ENCODE results near the gene ECE1.
"Not testable (repeated sequence)": the region's sequence is repeated elsewhere in the genome, so short reads cannot be mapped to it uniquely, and the experiment has no call there.

The ECE1 gene

DNA sequence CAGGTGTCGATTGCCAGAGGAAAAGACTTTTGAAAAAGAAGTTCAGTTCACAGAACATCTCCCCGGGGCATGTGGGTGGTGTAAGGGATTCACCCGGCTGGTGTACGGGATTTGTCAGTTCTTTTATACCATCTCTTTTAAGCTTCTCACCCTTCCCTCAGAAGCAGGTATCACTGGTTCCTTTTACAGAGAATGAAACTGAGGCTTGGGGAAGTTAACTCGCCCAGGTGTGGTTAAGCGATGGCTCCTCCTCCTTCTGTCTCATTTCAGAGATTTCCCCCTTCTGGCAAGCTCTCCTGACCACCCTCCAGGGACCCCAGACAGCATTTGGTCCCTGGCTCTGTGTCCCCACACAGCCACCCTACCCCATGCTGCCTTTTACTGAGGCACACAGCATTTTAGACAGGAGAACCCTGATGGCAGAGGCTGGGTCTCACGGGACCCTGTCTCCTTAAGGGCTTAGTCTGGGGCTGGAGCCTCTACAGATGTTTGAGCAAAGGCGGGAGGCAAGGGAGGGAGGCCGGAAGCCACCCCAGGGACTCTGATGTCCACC, 2.8 kb upstream of the ECE1 start:
- in situ Hi-C loops (cut with MboI; ENCODE audit: low sequenced_read_pairs), result no loop called here

DNA sequence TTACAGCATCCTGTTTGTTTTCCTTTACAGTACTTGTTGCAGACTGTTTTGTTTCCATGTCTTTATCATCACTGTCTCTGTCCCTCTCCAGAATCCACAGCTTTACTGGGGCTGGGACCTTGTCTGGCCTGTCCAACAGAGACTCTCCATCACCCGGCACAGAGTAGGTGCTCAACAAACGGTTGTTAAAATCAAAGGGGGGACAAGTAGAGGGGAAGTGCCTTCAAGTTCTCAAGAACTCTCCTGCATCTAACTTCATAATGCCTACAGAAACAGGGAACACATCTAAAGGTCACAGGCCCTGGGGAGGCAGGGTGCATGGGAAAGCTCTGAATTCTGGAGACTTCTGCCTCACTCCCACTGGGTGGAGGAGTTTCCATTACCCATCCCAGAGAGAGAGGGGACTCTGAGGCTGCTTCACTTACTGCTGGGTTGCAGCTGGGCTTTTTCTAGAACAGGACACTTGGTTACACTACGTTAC, 2.3 kb upstream of the ECE1 start:
- in situ Hi-C loops (cut with MboI; ENCODE audit: low sequenced_read_pairs), result no loop called here

GRCh38 chr1:21291964-21292363, 1.7 kb upstream of the ECE1 start:
- in situ Hi-C loops (cut with MboI; ENCODE audit: low sequenced_read_pairs), result no loop called here

DNA sequence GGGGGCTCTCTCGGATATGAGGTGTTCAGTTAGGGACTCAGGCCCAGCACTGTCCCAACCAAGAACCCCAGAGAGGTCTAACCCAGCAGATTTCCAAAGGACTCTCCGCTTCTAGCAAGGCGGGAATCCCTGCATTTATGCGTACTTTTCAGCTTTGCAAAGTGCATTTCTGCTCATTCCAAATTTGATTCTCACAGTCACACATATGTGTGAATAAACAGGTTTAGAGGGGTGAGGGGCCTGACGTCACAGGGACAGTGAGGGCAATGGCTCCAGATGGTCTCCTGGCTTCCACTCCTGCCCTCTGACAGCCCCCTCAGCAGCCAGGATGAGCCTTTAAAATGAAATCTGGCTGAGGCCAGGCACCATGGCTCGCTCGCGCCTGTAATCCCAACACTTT, 921 bp upstream of the ECE1 start:
- in situ Hi-C loops (cut with MboI; ENCODE audit: low sequenced_read_pairs), result no loop called here

DNA sequence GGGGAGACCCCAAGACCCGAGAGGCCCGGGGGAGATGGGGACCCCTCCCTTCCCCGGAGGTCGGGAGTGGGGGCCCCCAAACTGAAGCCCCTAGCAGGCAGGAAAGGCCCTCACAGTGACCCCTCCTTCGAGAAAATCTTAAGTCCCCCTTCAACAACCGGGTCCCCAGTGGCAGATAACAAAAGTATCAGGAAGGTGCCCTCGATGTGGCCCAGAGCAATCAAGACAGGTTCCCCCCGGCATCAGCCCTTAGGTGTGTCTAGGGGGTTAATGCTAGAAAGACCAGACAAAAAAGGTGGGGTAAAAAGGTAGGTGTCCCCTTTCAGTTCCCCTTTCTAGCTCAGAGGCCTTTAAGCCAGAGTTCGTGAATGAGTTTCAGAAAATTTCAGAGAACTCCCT, 282 bp upstream of the ECE1 start:
- in situ Hi-C loops (cut with MboI; ENCODE audit: low sequenced_read_pairs), result no loop called here

DNA sequence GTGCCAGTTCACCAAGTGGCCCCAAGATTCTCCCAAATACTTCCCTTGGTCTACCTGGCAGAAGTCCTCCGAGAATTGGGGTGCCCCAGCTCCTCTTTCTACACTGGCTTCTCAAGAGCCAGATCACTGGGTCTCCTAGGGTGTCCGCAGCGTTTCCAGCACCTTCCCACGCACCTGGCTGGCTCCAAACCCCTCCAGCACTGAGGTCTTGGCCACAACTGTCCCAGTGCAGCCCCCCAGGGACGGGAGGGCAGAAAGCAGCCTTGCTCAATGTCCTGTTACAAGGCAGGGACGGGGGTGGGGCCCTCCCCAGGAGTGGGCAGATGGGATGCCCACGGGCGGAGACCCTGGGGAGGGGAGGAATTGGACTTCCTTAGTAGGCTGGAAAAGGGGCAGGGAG, 1.1 kb downstream of the ECE1 start:
- in situ Hi-C loops (cut with MboI; ENCODE audit: low sequenced_read_pairs), result no loop called here

DNA sequence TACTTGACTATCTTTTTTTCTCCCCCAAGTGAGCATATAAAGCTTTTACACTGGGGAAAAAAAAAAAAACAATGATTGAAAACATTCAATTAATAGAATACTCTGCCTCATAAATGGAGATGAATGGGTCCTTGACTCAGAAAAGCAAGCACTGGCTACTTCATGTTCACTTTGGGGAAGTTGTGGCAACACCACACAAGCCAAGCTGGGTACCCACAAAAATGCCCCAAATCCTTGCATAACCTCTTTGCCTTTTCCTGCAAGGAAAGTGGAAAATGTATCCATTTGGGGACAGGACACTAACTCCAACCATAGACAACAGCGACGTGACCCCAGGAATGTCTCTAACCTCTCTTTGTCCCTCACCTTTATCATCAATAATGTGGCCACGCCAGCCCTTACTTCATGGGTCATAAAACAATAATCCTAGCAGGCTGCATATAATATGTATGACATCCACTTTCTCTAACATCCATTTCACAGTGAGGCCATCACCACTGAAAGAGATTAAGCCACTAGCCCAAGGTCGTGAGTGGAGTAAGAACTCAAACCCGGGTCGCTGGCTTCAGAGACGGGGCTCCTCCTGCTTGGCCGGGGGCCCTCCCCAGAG, 2.3 kb downstream of the ECE1 start:
- in situ Hi-C loops (cut with MboI; ENCODE audit: low sequenced_read_pairs), result no loop called here

DNA sequence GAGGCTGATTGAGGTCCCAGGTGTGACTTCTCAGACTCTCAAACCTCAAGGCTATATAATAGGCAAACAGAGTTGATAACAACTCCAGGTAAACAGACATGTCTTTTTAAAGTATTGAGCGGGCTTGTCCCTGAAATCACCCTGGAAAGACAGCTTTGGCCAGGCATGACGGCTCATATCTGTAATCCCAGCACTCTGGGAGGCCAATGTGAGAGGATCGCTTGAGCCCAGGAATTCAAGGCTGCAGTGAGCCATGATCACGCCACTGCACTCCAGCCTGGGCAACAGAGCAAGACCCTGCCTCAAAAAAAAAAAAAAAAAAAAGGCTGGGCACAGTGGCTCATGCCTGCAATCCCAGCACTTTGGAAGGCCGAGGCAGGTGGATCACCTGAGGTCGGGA, 4.9 kb downstream of the ECE1 start:
- in situ Hi-C loops (cut with MboI; ENCODE audit: low sequenced_read_pairs), result not testable (repeated sequence)

DNA sequence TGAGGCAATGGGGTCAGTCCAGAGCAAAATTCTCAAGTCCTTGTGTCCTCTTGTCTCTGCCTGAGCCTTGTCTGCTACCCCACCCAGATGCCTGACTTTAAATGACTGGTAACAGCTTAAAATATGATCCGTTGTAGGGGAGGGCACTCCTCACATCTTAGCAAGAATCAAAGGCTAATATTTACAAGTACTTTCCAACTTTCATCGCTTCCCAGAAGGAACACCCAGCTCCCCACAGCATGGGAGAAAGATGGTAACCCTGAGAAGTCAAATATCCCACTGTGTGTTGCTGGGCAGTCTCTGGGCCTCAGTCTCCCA, 5.2 kb downstream of the ECE1 start:
- in situ Hi-C loops (cut with MboI; ENCODE audit: low sequenced_read_pairs), result no loop called here

- in situ Hi-C loops (cut with MboI; ENCODE audit: low sequenced_read_pairs), result no loop called here
Observed at GRCh38 chr1:21284206-21285054, 5.8 kb downstream of the ECE1 start.

- in situ Hi-C loops (cut with MboI; ENCODE audit: low sequenced_read_pairs), result no loop called here
Observed at GRCh38 chr1:21283524-21283923, 6.7 kb downstream of the ECE1 start.

GRCh38 chr1:21282020-21282419, 8.2 kb downstream of the ECE1 start:
- in situ Hi-C loops (cut with MboI; ENCODE audit: low sequenced_read_pairs), result not testable (repeated sequence)

DNA sequence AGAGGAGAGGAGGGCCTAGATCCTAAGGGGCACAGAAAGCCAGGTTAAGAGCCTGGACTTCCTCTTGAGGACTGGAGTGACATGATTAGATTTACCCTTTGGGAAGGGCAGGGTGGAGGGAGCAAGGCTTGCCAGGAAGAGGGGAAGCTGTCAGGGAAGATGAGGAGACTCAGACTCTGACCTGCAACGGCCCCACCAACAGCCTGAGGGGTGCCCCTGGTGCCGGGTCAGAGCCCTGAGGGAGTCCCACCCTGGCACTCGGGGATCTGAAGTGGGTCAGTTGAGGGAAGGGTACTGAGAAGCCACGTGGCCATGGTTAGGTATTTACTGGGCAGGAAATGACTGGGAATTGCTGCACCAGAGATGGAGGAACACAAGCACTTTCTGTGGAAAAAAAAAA, 9.8 kb downstream of the ECE1 start:
- in situ Hi-C loops (cut with MboI; ENCODE audit: low sequenced_read_pairs), result no loop called here

GRCh38 chr1:21280011-21280471, 10.2 kb downstream of the ECE1 start:
- in situ Hi-C loops (cut with MboI; ENCODE audit: low sequenced_read_pairs), result no loop called here

DNA sequence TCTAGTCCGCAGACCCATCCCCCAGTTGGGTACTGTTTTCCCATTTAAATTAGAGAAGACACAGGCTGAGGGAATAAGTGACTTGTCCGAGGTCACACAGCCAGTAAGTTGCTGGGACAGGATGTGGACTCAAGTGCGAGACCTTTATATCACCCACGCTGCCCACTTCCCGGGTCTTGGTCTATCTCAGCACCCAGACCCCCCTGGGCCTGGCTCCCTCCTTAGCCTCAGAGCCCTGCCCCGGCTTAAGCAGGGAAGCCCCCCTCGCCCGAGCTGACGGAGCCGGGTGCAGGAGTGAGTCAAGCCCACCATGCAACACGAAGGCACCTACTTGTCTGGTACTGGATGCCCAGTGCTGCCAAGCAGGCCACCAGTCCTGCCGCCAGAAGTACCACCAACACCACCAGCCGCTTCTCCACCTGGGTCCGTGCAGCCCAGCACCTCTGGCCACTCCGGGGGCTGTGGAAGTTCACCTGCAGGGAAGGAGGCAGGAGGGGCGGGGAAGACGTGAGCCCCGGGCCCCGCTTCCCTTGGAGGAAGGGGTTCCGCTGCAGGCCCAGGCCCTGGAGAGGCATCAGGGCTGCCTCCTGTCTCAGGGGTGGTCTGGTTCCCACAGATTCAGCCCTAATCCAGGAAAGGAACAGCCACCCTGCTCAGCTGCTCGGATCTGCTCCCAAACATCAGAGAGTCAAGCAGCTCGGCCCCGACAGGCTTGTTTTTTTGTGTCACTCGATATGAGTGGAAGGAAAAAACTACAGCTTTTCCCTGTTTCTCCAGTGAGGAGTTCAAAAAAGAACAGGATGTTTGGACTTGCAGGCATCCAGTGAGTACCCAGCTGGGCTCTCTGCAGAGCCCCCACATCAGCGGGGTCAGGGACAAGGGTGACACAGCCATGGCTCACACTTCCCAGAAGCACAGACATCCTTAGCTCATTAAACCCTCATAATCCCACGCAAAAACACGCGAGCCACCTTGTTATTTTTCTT, 11.1 kb downstream of the ECE1 start:
- in situ Hi-C loops (cut with MboI; ENCODE audit: low sequenced_read_pairs), result no loop called here

- in situ Hi-C loops (cut with MboI; ENCODE audit: low sequenced_read_pairs), result no loop called here
Observed at GRCh38 chr1:21278208-21278859, 11.9 kb downstream of the ECE1 start.

DNA sequence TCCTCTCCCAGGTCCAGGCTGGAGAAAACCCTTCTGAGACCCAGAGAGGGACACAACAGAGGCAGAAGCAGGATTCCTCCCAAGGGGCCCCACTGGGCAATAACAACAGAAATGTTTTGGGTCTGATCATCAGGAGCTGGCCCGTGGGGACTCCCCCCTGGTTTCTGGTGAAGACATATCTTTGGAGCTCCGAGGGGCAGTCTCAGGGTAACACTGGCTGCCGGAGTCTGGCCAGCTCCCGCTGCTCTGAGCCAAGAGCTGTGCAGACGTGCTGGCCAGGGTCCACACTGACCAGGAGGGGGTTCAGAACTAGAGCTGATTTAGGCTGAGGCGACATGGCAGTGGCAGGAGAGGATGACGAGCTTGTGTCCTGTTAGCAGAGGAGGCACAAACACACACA, 13.1 kb downstream of the ECE1 start:
- in situ Hi-C loops (cut with MboI; ENCODE audit: low sequenced_read_pairs), result no loop called here

- in situ Hi-C loops (cut with MboI; ENCODE audit: low sequenced_read_pairs), result no loop called here
Observed at GRCh38 chr1:21272540-21272939, 17.7 kb downstream of the ECE1 start.

- in situ Hi-C loops (cut with MboI; ENCODE audit: low sequenced_read_pairs), result no loop called here
Observed at GRCh38 chr1:21271550-21271949, 18.7 kb downstream of the ECE1 start.

DNA sequence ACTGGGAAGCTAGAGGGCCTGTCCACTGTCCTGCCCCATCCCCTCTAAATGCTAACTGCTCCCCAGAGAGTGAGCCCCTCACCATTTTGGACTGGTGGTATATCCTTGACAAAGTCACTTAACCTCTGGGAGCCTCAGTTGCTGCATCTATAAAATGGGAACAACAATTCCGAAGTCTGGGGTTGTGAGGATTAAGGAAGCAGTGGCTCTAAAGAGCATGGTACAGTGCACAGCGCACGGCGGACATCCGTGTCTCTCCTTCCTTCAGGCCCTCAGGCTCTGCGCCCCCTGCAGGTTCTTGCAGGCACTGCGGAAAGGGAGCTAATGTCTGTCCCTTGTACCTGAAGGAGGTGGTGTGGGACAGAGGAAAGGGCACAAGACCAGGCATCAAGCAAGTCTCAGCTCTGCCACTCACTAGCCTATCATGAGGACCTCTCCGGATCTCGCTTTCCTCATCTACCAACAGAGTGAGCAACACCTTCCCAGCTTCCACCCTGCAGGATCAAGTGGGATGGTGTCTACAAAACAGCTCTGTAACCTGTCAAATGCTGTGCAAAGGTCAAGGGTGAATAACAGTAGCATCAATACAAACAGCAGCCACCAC, 20.1 kb downstream of the ECE1 start:
- in situ Hi-C loops (cut with MboI; ENCODE audit: low sequenced_read_pairs), result no loop called here

All from HL-60/S4 treated with retinoic acid at 250 ng/mL for 4 days and 3 days (cell line).